Ectodermal cell (in vitro differentiated cells): ENCODE results near the gene KLHL14.
"Not testable (repeated sequence)": the region's sequence is repeated elsewhere in the genome, so short reads cannot be mapped to it uniquely, and the experiment has no call there.

Experiments used
- H3K27ac ChIP-seq: 2 replicates; pipeline ENCODE4 v1.7.0; 2013; ENCODE audit warnings: mild to moderate bottlenecking, low read depth, low read length; ENCODE audit not compliant: insufficient read depth, poor library complexity, severe bottlenecking
- H3K27me3 ChIP-seq: 2 replicates; pipeline ENCODE4 v1.7.0; 2013; ENCODE audit warnings: mild to moderate bottlenecking, low read length; ENCODE audit not compliant: insufficient read depth, control insufficient read depth, poor library complexity, severe bottlenecking
- H3K36me3 ChIP-seq: one replicate; pipeline ENCODE4 v1.7.0; 2013; ENCODE audit warnings: low read length; ENCODE audit not compliant: control insufficient read depth, insufficient read depth
- H3K4me1 ChIP-seq: one replicate; pipeline ENCODE4 v1.7.0; 2013; ENCODE audit warnings: low read length; ENCODE audit not compliant: control insufficient read depth, insufficient read depth
- H3K4me3 ChIP-seq: 2 replicates; pipeline ENCODE4 v1.7.0; 2013; ENCODE audit warnings: low read depth, low read length, control low read depth; ENCODE audit not compliant: insufficient read depth
- H3K9me3 ChIP-seq: 2 replicates; pipeline ENCODE4 v1.7.0; 2013; ENCODE audit warnings: mild to moderate bottlenecking, low read length, moderate library complexity; ENCODE audit not compliant: control insufficient read depth
- WGBS, 2 experiments: methylation state at CpG; one replicate each; pipeline ENCODE4 v1.1.7; 2013; ENCODE audit warnings: missing lambda C conversion rate in 2 of 2; 5-methylcytosine and 5-hydroxymethylcytosine counted together

KLHL14 gene

GRCh38 chr18:32661486-32662299, 111.1 kb downstream of the KLHL14 start:
- H3K27ac ChIP-seq: no peak overlapping the region
- H3K4me1 ChIP-seq: no peaks in the 10 kb centered on the region
- no peaks in the 10 kb centered on the region for H3K36me3 ChIP-seq
- H3K9me3 ChIP-seq: no peaks in the 10 kb centered on the region
- WGBS, 2 experiments: 80 to 86% methylated on average over 2 of the region's 2 CpGs
- no peaks in the 10 kb centered on the region for H3K27me3 ChIP-seq
- no peak overlapping the region for H3K4me3 ChIP-seq

- H3K4me3 ChIP-seq, H3K27ac ChIP-seq, H3K36me3 ChIP-seq, H3K4me1 ChIP-seq, H3K27me3 ChIP-seq, H3K9me3 ChIP-seq: not testable (repeated sequence)
- WGBS, 2 experiments: 89 to 94% methylated on average over 3 of the region's 3 CpGs
These were observed 118.3 kb downstream of the KLHL14 start for GRCh38 chr18:32654507-32654906.

- WGBS, 2 experiments: 94 to 100% methylated on average over 1 of the region's 1 CpG
- not testable (repeated sequence) for H3K27me3 ChIP-seq, H3K9me3 ChIP-seq, H3K36me3 ChIP-seq, H3K4me1 ChIP-seq, H3K4me3 ChIP-seq, H3K27ac ChIP-seq
These were observed 135.2 kb downstream of the KLHL14 start for GRCh38 chr18:32637659-32638058.

GRCh38 chr18:32637226-32637625, 135.6 kb downstream of the KLHL14 start:
- Histone ChIP-seq H3K9me3 (no peaks in the 10 kb centered on the region), H3K27me3 (no peaks in the 10 kb centered on the region), H3K27ac (no peak overlapping the region), H3K4me3 (no peak overlapping the region), H3K36me3 (no peaks in the 10 kb centered on the region), H3K4me1 (no peaks in the 10 kb centered on the region)
- 90 to 97% methylated on average over 1 to 2 of the region's 2 CpGs for WGBS, 2 experiments

GRCh38 chr18:32634876-32635431, 137.9 kb downstream of the KLHL14 start:
- Histone ChIP-seq H3K4me1 (no peaks in the 10 kb centered on the region), H3K27ac (no peak overlapping the region), H3K27me3 (no peaks in the 10 kb centered on the region), H3K9me3 (no peaks in the 10 kb centered on the region), H3K36me3 (no peaks in the 10 kb centered on the region), H3K4me3 (no peak overlapping the region)
- WGBS, 2 experiments: 92 to 95% methylated on average over 5 of the region's 5 CpGs

- no peak overlapping the region for H3K27ac ChIP-seq
- 88% methylated on average over 16 of the region's 16 CpGs for WGBS, 2 experiments
These were observed 142.7 kb downstream of the KLHL14 start for GRCh38 chr18:32629981-32630700.

GRCh38 chr18:32629292-32629691, 143.5 kb downstream of the KLHL14 start:
- no peaks in the 10 kb centered on the region for H3K9me3 ChIP-seq
- H3K4me3 ChIP-seq: no peak overlapping the region
- WGBS, 2 experiments: 94 to 95% methylated on average over 2 of the region's 2 CpGs
- H3K36me3 ChIP-seq: no peaks in the 10 kb centered on the region
- H3K27me3 ChIP-seq: no peaks in the 10 kb centered on the region
- no peak overlapping the region for H3K27ac ChIP-seq
- no peaks in the 10 kb centered on the region for H3K4me1 ChIP-seq

More at GRCh38 chr18:32629981-32630700, 142.7 kb downstream of the KLHL14 start:
- Histone ChIP-seq H3K4me3 (no peak overlapping the region), H3K4me1 (no peaks in the 10 kb centered on the region), H3K27me3 (no peaks in the 10 kb centered on the region), H3K36me3 (no peaks in the 10 kb centered on the region), H3K9me3 (no peaks in the 10 kb centered on the region)

- 94% methylated on average over 3 of the region's 3 CpGs for WGBS, 2 experiments
- Histone ChIP-seq H3K4me1 (no peaks in the 10 kb centered on the region), H3K27ac (no peak overlapping the region), H3K36me3 (no peaks in the 10 kb centered on the region), H3K4me3 (no peak overlapping the region), H3K27me3 (no peaks in the 10 kb centered on the region), H3K9me3 (no peaks in the 10 kb centered on the region)
These were observed 148.6 kb downstream of the KLHL14 start for GRCh38 chr18:32624182-32624723.

GRCh38 chr18:32623563-32623962, 149.3 kb downstream of the KLHL14 start:
- no peak overlapping the region for H3K4me3 ChIP-seq
- no peaks in the 10 kb centered on the region for H3K27me3 ChIP-seq
- no peaks in the 10 kb centered on the region for H3K36me3 ChIP-seq
- no peak overlapping the region for H3K27ac ChIP-seq
- H3K4me1 ChIP-seq: no peaks in the 10 kb centered on the region
- H3K9me3 ChIP-seq: no peaks in the 10 kb centered on the region
